OCI-M2 (cell line): ENCODE measurements around the gene OR51B2.
A peak's percentile ranks its signal among the peaks of the same experiment; 100 is the strongest.
"Not testable (repeated sequence)": the region's sequence is repeated elsewhere in the genome, so short reads cannot be mapped to it uniquely, and the experiment has no call there.

ENCODE experiments used
- DNase-seq: peaks from one replicate; lab custom pipeline; 2025; ENCODE audit not compliant: unreplicated experiment; lab: John Stamatoyannopoulos, UW

Gene OR51B2

GRCh38 chr11:5324197-5324596 lies at the start of gene OR51B2:
Gene OR51B2 (minus strand): TSS chr11:5324297. CDS start chr11:5324297, 0 bp downstream.
- DNase-seq: no peak

GRCh38 chr11:5369789-5370188 lies 45.7 kb upstream of the OR51B2 start:
- no peak for DNase-seq

- DNase-seq: no peak
Measured at GRCh38 chr11:5368502-5369043, 44.5 kb upstream of the OR51B2 start.

GRCh38 chr11:5367448-5368074 lies 43.5 kb upstream of the OR51B2 start:
- no peak for DNase-seq

GRCh38 chr11:5366856-5367255 lies 42.8 kb upstream of the OR51B2 start:
- no peak for DNase-seq

GRCh38 chr11:5366365-5366764 lies 42.3 kb upstream of the OR51B2 start:
- DNase-seq: not testable (repeated sequence)

- no peak for DNase-seq
Measured at GRCh38 chr11:5364214-5364613, 40.1 kb upstream of the OR51B2 start.

GRCh38 chr11:5363679-5364078 lies 39.6 kb upstream of the OR51B2 start:
- DNase-seq: no peak

GRCh38 chr11:5362017-5362625 lies 38.0 kb upstream of the OR51B2 start:
- DNase-seq: no peak

- not testable (repeated sequence) for DNase-seq
Measured at GRCh38 chr11:5356031-5356430, 31.9 kb upstream of the OR51B2 start.

- DNase-seq: no peak
Measured at GRCh38 chr11:5351208-5351607, 27.1 kb upstream of the OR51B2 start, which contains the start of gene OR51B6. Gene OR51B6 (plus strand): TSS chr11:5351508. CDS start chr11:5351508, 0 bp downstream.

GRCh38 chr11:5349550-5349949 lies 25.5 kb upstream of the OR51B2 start:
- no peak for DNase-seq

GRCh38 chr11:5348551-5349194 lies 24.6 kb upstream of the OR51B2 start:
- no peak for DNase-seq

- DNase-seq: no peak
Measured at GRCh38 chr11:5345831-5346230, 21.7 kb upstream of the OR51B2 start.

GRCh38 chr11:5343474-5344335 lies 19.6 kb upstream of the OR51B2 start, which contains the start of gene OR51B5:
Gene OR51B5 (minus strand): TSS chr11:5343524. CDS start chr11:5343524, 0 bp downstream.
- DNase-seq: no peak

- no peak for DNase-seq
Measured at GRCh38 chr11:5339771-5340322, 15.8 kb upstream of the OR51B2 start.

GRCh38 chr11:5337253-5337652 lies 13.2 kb upstream of the OR51B2 start:
- not testable (repeated sequence) for DNase-seq

GRCh38 chr11:5336331-5336730 lies 12.2 kb upstream of the OR51B2 start:
- DNase-seq: no peak

- peak; percentile 42 for DNase-seq
Measured at GRCh38 chr11:5335170-5335569, 11.1 kb upstream of the OR51B2 start.

- DNase-seq: no peak
Measured at GRCh38 chr11:5317292-5317691, 6.8 kb downstream of the OR51B2 start.
